NCI-H1092 treated with DMSO at 0.1 percent for 48 hours (cell line): ENCODE measurements around the gene FGFR2.
"Not testable (repeated sequence)": the region's sequence is repeated elsewhere in the genome, so short reads cannot be mapped to it uniquely, and the experiment has no call there.

Experiments used
- DNase-seq: peaks from one replicate; lab custom pipeline; 2025; lab: John Stamatoyannopoulos, UW

The FGFR2 gene

DNA sequence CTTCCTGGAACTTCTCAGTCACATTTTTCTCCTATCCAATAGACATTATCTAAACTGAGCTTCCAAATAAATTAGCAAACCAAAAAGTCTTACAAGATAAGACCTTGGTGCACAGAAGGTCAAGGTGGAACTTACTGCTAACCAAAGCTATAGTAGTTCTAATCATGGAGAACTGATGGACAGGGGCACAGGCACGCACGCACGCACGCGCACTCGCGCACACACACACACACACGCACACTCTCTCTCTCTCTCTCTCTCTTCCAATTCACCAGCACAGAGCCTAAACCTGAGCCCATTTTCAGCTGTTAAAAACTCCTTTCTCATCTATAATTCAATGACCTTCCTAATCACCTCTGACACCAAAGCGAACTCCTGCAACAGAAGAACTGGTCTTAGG lies 7.5 kb downstream of the FGFR2 start:
- no peak for DNase-seq

DNA sequence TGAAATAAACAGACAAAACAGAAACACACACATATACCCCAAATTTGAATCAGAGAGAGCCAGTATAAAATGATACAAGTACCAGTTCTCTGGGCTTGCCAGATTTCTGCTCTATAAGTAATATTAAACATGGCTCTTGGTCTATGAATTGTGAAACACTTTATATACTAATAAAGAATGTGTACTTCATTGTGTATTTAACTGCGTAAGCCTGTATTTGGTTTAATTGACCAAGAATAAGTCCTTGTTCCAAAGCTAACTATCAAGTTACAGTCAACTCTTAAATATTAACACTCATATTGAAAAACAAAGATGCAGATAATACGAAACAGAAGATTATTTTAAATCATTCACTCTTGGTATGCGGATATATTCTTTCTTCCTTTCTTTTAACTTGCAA lies 8.7 kb downstream of the FGFR2 start:
- DNase-seq: no peak

DNA sequence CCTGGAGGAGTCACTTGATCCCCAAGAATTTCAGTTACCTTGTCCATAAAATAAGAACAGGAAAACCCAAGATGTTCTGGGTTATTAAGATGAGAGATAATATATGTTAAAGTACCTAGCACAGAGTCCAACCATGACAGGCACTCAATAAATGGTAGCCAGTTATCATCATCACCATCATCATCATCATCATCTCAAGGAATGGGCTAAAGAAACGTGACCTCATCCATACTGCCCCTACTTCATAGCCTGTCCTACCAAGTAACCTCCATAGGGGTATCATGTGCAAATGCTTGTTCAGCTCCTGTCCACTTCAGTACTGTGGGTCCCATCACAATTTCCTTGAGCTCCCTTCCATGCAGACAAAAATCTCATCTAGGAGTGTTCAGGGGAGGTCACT lies 14.4 kb downstream of the FGFR2 start:
- DNase-seq: no peak

DNA sequence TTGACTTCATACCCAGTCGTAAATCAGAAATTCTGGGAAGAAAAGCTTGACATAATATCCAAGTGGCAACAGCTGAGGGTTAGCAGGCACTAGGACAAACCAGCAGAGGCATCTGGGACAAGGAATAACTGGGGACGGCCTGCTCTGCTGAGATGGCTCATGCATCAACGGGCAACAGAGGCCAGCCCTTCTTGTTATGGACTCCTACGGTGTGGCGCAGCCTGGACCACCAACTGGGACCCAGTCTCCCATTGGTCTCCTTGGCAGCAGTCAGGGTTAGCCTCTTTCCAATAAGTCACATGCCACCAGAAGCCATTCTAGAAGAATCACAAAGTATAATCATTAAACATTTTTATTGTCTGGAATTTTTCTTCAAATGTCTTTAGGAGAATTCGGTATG lies 15.0 kb downstream of the FGFR2 start:
- no peak for DNase-seq

DNA sequence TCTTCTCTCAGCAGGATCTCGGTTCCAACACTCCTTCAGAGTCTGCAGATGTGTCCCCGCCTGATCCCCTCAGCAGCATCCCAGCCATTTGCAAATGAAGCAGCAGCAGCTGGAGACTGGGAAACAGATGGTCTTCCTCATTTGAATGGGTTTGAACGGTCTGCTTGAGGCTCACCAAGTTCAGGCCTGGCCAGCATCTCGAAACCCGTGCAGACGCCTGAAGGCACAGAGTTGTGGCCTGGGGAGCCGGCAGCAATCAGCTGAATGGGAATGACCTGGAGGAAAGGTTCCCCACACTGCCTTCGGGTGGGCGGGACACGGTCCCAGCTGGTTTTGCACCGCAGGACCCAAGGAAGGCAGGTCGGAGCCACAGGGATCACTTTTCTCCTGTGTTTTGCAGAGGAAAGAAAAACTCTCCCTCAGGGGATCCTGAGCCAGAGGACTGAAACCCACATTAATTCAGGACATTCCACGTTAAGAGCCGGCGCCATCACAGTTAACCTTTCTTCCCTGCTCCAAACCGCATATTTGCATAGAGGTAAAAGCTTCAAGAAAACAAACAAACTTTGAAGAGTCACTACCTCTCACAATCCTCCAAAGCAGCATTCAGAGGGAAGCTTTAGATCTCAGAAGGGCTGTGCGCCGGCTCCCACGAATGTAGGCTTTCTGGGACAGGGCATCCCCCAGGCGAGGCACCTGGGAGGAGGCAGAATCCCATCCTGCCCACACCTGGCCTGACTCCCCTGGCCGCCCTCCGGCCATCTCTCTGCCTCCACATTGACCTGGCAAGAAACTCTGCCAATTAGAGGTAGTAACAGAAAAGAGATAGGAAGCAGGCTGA lies 17.7 kb downstream of the FGFR2 start:
- DNase-seq: no peak

DNA sequence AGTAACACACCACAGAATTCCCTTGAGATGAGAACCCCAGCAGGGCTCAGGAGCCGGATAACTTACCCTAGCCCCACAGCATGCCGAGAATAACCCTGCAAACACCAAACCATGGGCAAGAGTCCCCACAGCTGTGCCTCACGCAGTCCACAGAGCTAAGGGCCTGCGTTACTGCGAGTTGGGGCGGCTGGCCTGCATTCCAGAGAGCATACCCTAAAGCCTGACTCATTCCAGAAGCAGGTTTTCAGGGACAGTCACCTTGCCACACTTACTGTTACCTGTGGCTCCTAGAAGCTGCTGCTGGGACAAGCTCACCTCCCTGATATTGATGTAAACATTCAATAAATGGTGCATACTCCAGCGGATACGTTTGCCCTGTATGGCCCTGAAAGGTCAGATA lies 18.6 kb downstream of the FGFR2 start:
- no peak for DNase-seq

DNA sequence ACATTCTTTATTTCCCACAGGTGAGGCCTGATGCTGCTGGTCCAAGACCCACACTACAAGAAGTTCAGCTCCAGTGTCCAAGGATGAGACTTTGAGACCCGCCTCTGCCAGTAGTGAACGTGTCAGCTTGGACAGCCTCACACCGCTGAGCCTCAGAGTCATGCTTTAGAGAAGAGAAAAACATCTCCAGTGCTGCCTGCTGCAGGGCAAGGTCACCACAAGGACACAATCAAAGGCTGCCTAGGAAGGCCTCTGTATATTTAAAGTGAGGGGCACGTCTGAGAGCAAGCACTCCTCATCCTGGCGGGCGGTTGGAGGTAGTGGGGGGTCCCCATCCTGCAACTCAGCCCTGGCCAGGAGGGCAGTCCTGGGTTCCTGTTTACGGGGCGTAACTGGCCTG lies 19.3 kb downstream of the FGFR2 start:
- no peak for DNase-seq

DNA sequence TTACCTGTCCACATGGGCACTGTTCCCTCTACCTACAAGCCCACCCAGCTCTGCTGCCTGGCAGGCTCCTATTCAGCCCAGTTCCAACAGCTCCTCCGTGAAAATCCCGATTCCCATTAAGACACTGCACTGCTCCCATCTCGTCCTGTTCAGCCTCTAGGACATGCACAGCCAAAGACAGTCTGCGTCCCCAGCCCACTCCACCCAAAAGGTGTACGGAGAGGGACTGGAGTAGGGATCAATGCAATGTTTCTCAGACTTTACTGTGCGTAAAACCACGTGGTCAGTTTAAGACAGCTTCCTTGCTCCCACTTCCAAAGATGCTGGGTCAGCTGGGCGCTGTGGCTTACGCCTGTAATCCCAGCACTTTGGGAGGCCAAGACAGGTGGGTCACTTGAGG lies 19.9 kb downstream of the FGFR2 start:
- DNase-seq: no peak

DNA sequence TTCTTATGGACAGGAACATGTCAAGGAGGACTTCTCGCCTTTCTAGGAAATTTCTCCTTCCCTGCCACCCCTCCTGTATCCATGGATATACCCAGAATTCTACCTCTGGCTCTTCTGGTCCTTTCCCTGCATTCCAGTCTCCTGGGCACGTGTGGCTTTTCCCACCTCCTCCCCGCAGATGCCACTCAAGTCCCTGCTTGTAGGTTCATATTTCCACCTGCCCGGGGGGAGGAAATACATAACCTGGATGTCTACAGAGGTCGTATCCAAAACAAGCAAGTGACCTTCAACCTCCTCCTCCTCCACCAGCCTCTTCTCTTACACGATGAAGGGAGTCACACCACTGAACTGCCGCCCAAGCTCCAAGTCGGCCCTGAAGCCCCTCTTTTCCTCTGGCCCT lies 20.7 kb downstream of the FGFR2 start:
- DNase-seq: no peak

DNA sequence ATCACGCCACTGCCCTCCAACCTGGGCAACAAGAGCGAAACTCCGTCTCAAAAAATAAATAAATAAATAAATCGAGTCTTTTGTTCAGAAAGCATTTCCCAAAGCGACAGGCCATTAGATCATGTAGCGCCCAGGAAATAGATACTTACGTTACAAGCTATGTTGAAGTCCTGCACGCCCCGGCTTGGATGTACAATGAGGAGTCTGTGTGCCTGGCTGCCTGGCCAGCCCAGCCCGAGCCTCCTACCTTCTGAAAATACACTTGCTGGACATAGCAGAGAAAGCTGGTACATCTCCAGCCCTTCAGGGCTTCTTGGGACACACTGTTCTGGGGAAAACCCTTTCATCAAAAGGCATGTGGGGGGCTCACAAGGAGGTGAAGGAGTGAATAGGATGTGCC lies 22.1 kb downstream of the FGFR2 start:
- DNase-seq: no peak

DNA sequence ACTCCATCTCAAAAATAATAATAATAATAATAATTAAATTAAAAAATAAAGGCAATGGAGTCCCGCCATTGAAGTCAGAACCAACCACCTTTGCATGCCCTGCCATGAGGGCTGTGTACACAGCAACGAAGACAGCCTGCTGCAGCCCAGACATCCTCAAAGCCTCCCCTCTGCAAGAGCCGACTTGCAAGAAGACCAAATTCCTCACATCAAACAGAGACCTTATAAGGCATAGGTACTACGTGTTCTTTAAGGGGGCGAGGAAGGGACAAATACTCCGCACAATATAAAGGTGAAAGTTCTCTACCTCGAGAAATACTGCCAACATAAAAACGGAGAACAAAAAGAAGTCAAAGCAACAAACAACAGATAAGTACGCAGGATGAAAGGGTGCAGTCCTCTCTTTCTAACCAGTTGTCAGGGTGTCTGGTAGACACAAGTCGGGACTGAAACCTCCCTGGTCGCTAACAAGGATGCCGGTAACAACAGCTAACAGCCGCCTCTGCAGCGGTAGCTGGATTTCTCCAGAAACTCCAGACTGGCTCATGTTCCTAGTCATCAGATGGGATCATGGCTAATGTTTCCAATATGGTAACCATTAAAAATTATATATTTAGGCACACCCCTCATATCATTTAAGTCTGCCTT lies 23.6 kb downstream of the FGFR2 start:
- DNase-seq: no peak

DNA sequence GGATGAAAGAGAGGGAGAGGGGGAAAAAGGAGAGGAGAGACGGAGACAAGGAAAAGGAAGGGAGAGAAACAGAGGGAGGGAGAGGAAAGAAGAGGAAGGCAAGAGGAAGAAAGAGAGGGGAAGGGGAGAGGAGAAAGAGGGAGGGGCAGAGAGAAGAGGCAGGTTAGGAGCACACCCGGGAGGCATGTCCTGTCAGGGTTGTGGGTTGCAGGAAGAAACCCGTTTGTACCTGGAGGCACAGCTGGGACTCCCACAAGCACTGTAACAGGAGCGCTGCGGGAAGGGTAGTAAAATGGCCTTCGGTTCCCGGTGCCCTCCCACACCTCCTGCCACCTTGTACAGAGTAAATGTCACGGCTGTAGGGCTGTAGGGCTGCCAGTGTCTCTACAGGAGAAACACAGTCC lies 24.7 kb downstream of the FGFR2 start:
- DNase-seq: no peak

DNA sequence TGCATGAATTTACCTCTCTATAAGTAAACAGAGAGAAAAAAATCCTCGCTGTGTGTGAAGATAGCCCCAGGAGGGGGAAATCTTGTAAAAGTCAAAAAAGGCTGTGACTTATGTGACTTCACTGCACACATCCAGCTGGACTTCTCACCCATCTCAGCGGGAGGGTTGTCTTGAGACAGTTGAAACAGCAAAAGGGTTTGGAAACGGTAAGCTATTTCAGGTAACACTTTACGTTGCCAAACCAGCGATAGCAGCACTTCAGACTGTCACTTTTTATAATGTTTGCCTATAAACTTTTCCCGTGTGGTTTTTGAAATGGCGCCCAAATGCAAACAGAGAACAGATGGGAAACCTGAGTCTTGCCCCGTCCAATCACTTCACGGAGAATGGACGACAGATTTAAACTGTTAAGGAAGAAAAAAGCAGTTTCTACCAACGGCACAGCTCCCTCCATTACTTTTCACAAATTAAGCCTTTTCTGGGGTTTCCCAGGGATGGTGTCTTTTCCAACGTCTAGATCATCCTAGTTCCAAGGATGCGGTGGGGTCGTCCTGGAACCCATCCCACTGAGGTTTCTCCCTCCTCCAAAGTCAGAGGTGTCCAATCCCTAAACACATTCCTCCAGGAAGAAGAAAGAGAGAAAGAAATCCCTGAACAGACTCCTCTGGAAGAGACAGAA lies 25.2 kb downstream of the FGFR2 start:
- DNase-seq: no peak

DNA sequence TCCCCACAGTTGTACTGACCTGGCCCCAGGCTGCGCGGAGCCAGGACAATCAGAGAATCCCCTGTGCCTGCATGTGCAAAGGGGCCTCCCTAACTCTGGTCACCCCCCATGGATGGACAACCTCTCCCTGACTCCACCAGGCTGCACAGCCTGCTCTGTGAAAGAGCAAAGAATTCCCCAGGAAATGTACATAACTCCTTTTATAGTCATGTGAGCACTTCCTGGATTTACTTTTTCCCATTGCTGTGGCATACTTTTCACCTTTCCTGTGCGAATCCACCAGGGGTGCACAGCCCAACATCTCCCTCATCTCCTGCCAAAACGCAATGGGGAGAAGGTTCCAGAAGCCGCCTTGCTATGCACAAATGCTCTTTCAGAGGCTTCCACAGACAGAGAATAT lies 27.9 kb downstream of the FGFR2 start:
- no peak for DNase-seq

DNA sequence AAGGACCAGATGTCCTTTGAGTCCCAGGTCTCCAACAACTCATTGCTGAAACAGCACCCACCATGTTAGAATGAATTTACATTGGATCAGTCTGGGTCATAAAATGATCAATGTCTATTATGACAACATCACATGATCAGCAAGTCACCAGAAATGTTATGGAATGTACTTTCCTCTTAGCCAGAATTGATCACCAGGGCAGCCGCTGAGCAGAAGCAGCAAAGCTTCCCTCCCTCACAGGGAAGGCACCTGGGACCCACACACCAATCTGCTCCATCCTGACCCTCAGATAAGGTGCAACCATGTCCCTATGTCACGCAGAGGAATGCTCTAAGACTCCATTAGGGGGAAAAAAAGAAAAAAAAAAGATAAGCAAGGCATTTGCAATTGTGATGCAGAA lies 30.0 kb downstream of the FGFR2 start:
- no peak for DNase-seq

DNA sequence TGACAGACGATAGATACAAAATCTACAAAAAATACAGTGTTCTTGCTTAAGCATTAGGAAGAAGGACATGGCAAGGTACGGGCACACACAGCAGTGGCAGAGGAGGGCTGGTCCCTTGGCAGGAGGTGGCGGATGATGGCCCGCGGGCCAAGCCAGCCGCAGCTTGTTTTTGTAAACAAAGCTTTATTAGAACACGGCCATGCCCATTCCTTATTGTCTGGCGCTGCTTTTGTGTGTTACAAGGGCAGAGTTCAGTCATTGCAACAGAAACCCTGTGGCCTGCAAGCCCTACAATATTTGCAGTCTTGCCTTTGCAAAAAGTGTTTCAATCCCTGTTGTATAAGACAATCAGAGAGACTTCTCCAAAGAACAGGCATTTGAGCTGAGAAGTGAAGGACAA lies 30.7 kb downstream of the FGFR2 start:
- no peak for DNase-seq

DNA sequence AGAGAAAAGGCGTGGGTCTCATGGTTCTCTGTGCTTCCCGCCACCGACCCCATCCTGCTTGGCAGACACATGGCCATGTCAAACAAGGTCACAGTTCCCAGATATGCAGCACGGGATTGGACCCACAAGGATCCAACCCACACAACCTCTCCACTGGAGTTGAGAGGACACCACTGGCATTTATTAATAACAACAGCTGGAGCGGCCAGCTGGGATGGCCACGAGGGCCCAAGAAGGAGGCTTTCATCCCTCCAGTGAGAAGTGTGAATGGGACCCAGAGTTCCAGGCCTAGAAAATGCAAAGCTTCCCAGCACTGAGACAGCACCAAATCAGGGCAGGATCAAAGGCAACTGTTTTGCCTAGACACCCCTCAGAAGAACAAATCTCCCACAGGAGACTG lies 31.5 kb downstream of the FGFR2 start:
- no peak for DNase-seq

DNA sequence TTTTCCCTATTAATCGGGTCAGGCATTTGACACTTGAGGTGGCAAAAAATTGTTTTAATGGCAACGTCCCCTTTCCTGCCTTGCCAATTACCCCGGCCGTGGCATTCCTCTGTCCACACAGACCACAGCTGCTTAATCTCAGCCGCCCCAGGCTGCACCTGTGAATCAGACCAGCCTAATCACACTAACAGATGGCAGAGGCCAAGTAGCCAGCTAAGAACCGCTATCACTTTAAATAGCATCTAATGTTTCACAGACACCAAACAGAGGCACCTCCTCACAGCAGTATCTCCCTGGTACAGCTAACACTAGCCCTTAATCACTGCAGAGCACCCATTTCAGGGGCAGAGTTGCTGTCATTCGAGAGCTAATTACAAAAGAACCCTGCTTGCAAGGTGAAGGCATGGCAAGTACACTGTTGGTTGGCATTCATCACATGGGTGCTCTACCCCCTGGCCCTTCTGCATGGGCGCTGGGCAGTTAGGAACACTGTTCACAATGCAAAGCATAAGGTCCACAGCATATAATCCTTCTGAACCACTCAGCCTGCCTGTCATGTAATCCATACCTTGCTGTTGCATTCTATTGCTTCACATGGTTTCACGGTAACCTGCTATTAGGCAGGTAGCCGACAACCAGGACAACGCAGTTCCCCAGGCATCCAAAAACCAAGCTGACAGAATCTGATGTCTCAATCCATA lies 38.8 kb downstream of the FGFR2 start:
- peak; percentile 15 for DNase-seq

DNA sequence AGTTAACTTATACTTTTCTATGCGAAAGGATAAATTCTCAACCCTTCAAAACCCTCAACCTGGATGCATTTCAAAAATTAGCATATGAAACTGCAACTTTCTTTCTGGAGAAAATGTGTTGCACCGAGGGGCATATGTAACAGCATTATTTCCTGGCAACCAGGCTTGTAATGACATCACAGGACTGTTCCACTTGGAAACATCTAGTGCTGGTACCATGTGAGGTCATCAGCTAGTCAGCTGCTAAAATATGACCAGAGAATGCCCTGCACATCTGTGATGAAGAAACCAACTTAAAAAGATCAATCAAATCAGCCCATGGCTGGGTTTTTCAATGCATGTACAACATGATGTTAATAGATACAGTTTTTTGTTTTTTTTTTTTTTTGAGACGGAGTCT lies 40.0 kb downstream of the FGFR2 start:
- no peak for DNase-seq

DNA sequence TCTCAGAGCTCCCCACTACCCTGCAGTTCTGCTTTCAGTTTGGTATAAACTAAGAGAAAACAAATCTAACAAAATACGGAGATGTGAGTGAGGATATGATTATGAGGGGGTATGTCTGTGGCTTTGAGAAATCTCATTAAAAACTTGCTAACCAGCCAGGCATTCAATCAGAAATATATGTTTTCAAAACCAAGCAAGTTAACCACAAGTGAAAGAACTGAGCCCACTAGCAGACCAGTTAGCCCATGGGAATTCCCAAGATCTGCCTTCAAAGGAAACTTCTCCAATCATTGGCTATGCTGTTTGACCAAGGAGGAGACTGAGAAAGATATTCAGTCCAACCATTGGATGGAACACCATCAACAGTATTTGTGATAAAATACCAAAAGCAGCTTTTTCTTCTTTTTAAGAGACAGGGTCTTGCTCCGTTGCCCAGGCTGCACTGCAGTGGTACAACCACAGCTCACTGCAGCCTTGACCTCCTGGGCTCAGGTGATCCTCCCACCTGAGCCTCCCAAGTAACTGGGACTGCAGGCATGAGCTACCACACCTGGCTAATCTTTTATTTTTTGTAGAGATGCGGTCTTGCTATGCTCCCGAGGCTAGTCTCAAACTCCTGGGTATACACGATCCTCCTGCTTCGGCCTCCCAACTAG lies 41.2 kb downstream of the FGFR2 start:
- DNase-seq: no peak

DNA sequence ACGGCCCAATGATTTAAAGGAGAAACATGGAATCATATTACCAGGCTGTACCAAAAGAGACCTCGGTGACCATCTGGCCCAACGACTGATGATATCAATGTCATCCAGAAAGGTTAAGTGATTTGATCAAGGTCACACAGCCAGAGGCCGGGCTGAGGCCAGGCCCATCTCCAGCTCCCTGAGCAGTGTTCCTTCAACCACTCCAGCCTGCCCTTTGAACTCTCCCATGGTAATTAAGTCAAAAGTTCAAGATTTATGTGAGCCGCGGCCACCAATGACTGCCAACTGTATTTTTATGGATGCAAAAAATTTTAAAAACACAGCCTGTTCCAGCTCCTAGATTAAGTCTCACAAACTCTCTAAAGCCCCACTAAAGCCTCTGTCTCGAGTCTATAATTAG lies 41.8 kb downstream of the FGFR2 start:
- DNase-seq: no peak

DNA sequence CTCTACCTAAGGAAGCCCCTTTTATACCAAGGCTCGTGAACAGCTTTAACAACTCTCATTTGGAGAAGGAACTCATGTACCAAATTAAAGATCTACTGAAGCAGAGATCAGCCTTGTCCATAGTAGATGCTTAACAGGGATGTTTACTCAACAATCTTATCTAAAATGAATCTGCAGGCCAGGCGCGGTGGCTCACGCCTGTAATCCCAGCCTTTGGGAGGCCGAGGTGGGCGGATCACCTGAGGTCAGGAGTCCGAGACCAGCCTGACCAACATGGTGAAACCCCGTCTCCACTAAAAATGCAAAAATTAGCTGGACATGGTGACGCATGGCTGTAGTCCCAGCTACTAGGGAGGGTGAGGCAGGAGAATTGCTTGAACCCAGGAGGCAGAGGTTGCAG lies 43.3 kb downstream of the FGFR2 start:
- not testable (repeated sequence) for DNase-seq
